ENCODE measurements around the gene CLTA.
A peak's percentile ranks its signal among the peaks of the same experiment; 100 is the strongest.

CLTA gene

GRCh38 chr9:36190388-36191289, at the start of gene CLTA:
Gene CLTA, plus strand, starts transcription at chr9:36190921. Its CDS starts 136 bp downstream, at chr9:36191057.
- DNase-seq (ENCODE audit: low read depth in 2 of 2) = peak; percentile 97

GRCh38 chr9:36141288-36141687, 49.4 kb upstream of the CLTA start:
- DNase-seq (ENCODE audit: low read depth in 2 of 2) = no peak

GRCh38 chr9:36141761-36142160, 49.0 kb upstream of the CLTA start:
- DNase-seq (ENCODE audit: low read depth in 2 of 2) = no peak

- DNase-seq (ENCODE audit: low read depth in 2 of 2) = no peak
Measured at GRCh38 chr9:36142510-36143244, 48.0 kb upstream of the CLTA start.

- DNase-seq (ENCODE audit: low read depth in 2 of 2) = no peak
Measured at GRCh38 chr9:36143245-36143641, 47.5 kb upstream of the CLTA start.

GRCh38 chr9:36144309-36145232, 46.1 kb upstream of the CLTA start:
- no peak for DNase-seq (ENCODE audit: low read depth in 2 of 2)

- DNase-seq (ENCODE audit: low read depth in 2 of 2) = no peak
Measured at GRCh38 chr9:36145970-36146369, 44.8 kb upstream of the CLTA start.

- DNase-seq (ENCODE audit: low read depth in 2 of 2) = no peak
Measured at GRCh38 chr9:36146651-36147050, 44.1 kb upstream of the CLTA start.

GRCh38 chr9:36147441-36148175, 43.1 kb upstream of the CLTA start:
- DNase-seq (ENCODE audit: low read depth in 2 of 2) = no peak

GRCh38 chr9:36148311-36149051, 42.2 kb upstream of the CLTA start:
- peak; percentile 88 to 90 for DNase-seq (ENCODE audit: low read depth in 2 of 2)

- peak in 1 of 2 experiments; percentile 52 for DNase-seq (ENCODE audit: low read depth in 2 of 2)
Measured at GRCh38 chr9:36149197-36149596, 41.5 kb upstream of the CLTA start.

- no peak for DNase-seq (ENCODE audit: low read depth in 2 of 2)
Measured at GRCh38 chr9:36150574-36151315, 40.0 kb upstream of the CLTA start.

- no peak for DNase-seq (ENCODE audit: low read depth in 2 of 2)
Measured at GRCh38 chr9:36151316-36152210, 39.2 kb upstream of the CLTA start.

GRCh38 chr9:36152741-36153438, 37.8 kb upstream of the CLTA start:
- no peak for DNase-seq (ENCODE audit: low read depth in 2 of 2)

- DNase-seq (ENCODE audit: low read depth in 2 of 2) = no peak
Measured at GRCh38 chr9:36153746-36154145, 37.0 kb upstream of the CLTA start.

- DNase-seq (ENCODE audit: low read depth in 2 of 2) = no peak
Measured at GRCh38 chr9:36154331-36154952, 36.3 kb upstream of the CLTA start.

- DNase-seq (ENCODE audit: low read depth in 2 of 2) = no peak
Measured at GRCh38 chr9:36156116-36156515, 34.6 kb upstream of the CLTA start.

GRCh38 chr9:36158122-36158521, 32.6 kb upstream of the CLTA start:
- no peak for DNase-seq (ENCODE audit: low read depth in 2 of 2)
